Forelimb muscle (tissue), 1 donor: ENCODE results near the gene ADAMTSL3. TPM values are rescaled to one million over a fixed set of nuclear protein-coding genes. Genes with fewer than 3 reads are reported as not detected.
"Not testable (repeated sequence)": the region's sequence is repeated elsewhere in the genome, so short reads cannot be mapped to it uniquely, and the experiment has no call there.

Experiments
- DNase-seq: peaks from one replicate; pipeline ENCODE4 v3.0.0-alpha.2; 2013; ENCODE audit warnings: low read depth
- polyA plus RNA-seq: library from polyadenylated mRNA; unstranded; fragments of 120-200 nt; gene quantifications from one replicate; pipeline ENCODE4 v1.2.1, GENCODE V29; 2013; ENCODE audit not compliant: insufficient read length

Gene ADAMTSL3
- polyA plus RNA-seq, 1 donor = 33.1 TPM

- no peak for DNase-seq
These were observed 427.7 kb downstream of the ADAMTSL3 start for GRCh38 chr15:84081391-84082168.

- no peak for DNase-seq
These were observed 428.8 kb downstream of the ADAMTSL3 start for GRCh38 chr15:84082739-84083138.

GRCh38 chr15:84086071-84086470 lies 432.1 kb downstream of the ADAMTSL3 start:
- DNase-seq = not testable (repeated sequence)

Other genes starting within 250 kb of the ADAMTSL3 start
- 6.5 TPM for gene SH3GL3, start 206.8 kb upstream of the ADAMTSL3 start, polyA plus RNA-seq